HG03342 (cell line): ENCODE results near the gene RTN4IP1.
A peak's percentile ranks its signal among the peaks of the same experiment; 100 is the strongest.

Source experiments
- ATAC-seq: cut with Tn5 transposase; IDR thresholded peaks from one replicate; pipeline ENCODE4 v1.9.1; 2021; ENCODE audit warnings: mild to moderate bottlenecking, moderate library complexity; ENCODE audit not compliant: unreplicated experiment

RTN4IP1 gene

DNA sequence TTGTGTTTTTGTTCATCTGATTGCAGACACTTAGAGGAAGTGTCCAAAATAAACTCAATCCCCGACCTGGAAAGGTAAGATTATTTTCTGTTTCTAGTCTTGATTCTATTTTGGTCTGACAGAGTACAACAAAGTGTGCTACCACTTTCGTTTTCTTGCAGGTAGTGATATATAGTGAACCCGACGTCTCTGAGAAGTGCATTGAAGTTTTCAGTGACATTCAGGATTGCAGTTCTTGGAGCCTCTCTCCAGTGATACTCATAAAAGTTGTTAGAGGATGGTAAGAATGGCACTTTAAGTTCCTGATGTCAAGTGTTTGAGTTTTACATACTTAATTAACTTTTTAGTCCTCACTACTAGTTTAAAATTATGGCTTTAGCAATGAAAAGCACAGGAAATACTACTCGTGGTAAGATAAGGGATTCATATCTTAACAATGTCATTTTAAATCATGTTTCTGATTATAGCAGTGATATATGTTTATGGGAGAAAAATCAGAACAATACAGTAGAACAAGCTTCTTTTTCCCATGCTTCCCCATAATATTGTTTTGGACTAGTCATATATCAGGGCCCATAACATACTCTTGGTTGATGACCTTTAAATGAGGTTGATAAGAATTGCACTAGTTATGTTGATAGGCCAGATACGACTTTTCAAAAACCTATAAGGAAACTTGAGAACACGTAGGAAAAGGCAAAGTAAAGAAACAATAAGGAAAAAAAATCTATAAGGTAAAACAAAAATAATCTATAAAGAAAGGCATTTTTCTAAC is 104.0 kb downstream of the RTN4IP1 start:
- peak; percentile 44 for ATAC-seq

GRCh38 chr6:106522562-106523250 is 106.6 kb downstream of the RTN4IP1 start:
- ATAC-seq: no peak
